Thoracic aorta (tissue), 2 donors: ENCODE data around the gene ADAMTS12. TPM values are rescaled to one million over a fixed set of nuclear protein-coding genes. Genes with fewer than 3 reads are reported as not detected.

ENCODE experiments used
- ATAC-seq: fragments of 150-250 bp; one replicate; pipeline ENCODE4 v1.8.0; 2017; ENCODE audit warnings: low read depth; ENCODE audit not compliant: insufficient number of reproducible peaks, low FRiP score
- DNase-seq: peaks from one replicate; pipeline ENCODE4 v3.0.0-alpha.2; 2020; ENCODE audit warnings: low spot score
- H3K27ac ChIP-seq, 2 donors: fragments of 200-600 bp; sonication (generic); 1 replicate in 1 of 2; 2 replicates in 1 of 2; pipeline ENCODE4 v1.5.1; 2016; ENCODE audit warnings: mild to moderate bottlenecking in 2 of 2, moderate library complexity in 2 of 2
- H3K27me3 ChIP-seq: fragments of 200-600 bp; sonication (generic); replicated peaks from 2 replicates; pipeline ENCODE4 v1.6.0; 2016; ENCODE audit warnings: mild to moderate bottlenecking; ENCODE audit not compliant: insufficient read depth
- H3K36me3 ChIP-seq: fragments of 200-600 bp; sonication (generic); one replicate; pipeline ENCODE4 v1.5.1; 2016
- H3K4me1 ChIP-seq, 2 donors: fragments of 200-600 bp; sonication (generic); 1 replicate in 1 of 2; 2 replicates in 1 of 2; pipeline versions ENCODE4 v1.5.1 to v1.6.0; 2016; ENCODE audit warnings: low read depth in 2 of 2, mild to moderate bottlenecking in 1 of 2; ENCODE audit not compliant: control insufficient read depth in 1 of 2
- H3K4me3 ChIP-seq: fragments of 200-600 bp; sonication (generic); 2 replicates; pipeline ENCODE4 v1.5.1; 2016; ENCODE audit warnings: mild to moderate bottlenecking
- H3K9me3 ChIP-seq: fragments of 200-600 bp; sonication (generic); 2 replicates; pipeline ENCODE4 v1.5.1; 2016
- total RNA-seq, 2 donors: library from RNA; depleted of rRNA; stranded (reverse); fragments of >200 nt; gene quantifications; one replicate each; pipeline versions ENCODE4 v1.1.0 to v1.2.3, GENCODE V29; 2016
- TF ChIP-seq, protein P1 (sequence below): fragments of 200-600 bp; sonication (generic); IDR thresholded peaks from one replicate; pipeline ENCODE4 v1.5.1; 2019; ENCODE audit warnings: antibody characterized with exemption

ADAMTS12 gene
- total RNA-seq, 2 donors from 2014 or later: 7.3 to 8.0 TPM

GRCh38 chr5:33659526-33660169 lies 232.1 kb downstream of the ADAMTS12 start:
- H3K4me1 ChIP-seq: no peaks in the 10 kb centered on the region
- H3K27me3 ChIP-seq: no peaks in the 10 kb centered on the region
- DNase-seq (no peak), ATAC-seq (no peak)
- no peak overlapping the region for H3K27ac ChIP-seq
- no peaks in the 10 kb centered on the region for H3K9me3 ChIP-seq
- TF ChIP-seq, protein P1, sequence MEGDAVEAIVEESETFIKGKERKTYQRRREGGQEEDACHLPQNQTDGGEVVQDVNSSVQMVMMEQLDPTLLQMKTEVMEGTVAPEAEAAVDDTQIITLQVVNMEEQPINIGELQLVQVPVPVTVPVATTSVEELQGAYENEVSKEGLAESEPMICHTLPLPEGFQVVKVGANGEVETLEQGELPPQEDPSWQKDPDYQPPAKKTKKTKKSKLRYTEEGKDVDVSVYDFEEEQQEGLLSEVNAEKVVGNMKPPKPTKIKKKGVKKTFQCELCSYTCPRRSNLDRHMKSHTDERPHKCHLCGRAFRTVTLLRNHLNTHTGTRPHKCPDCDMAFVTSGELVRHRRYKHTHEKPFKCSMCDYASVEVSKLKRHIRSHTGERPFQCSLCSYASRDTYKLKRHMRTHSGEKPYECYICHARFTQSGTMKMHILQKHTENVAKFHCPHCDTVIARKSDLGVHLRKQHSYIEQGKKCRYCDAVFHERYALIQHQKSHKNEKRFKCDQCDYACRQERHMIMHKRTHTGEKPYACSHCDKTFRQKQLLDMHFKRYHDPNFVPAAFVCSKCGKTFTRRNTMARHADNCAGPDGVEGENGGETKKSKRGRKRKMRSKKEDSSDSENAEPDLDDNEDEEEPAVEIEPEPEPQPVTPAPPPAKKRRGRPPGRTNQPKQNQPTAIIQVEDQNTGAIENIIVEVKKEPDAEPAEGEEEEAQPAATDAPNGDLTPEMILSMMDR: no peak
- H3K36me3 ChIP-seq: no peaks in the 10 kb centered on the region
- no peak overlapping the region for H3K4me3 ChIP-seq

DNA sequence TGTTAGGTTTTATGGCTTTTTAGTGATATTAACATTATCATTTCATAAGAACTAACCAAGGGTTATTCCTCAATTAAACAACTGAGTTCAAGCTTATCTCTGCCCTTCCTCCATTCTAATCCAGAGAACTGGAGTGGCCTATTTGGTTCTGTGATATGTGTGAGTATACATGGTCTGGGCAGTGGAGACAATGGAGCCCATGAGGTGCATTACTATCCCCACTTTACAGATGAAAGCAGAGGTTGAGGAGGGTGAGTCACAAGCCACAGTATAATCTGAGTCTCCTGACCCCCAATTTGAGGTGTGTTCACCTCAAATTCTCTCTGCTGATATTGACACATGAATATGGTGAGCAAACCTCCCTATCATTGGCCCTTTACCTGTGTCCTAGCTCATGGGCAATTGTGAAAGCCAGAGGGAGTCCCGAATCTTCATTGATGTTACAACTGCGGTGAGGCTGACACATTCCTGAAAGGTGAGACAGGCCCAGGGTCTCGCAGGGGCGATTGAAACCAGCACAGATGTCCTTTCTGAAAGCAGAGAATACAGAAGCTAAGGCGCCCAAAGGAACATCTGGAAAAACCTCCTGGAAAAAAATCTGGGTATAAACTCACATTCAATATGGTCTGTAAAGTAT lies 233.9 kb downstream of the ADAMTS12 start:
- no peaks in the 10 kb centered on the region for H3K4me1 ChIP-seq
- DNase-seq (no peak), ATAC-seq (no peak)
- H3K27me3 ChIP-seq: no peaks in the 10 kb centered on the region
- H3K36me3 ChIP-seq: no peaks in the 10 kb centered on the region
- TF ChIP-seq, protein P1: no peak
- H3K27ac ChIP-seq: no peak overlapping the region
- H3K4me3 ChIP-seq: no peak overlapping the region
- H3K9me3 ChIP-seq: no peaks in the 10 kb centered on the region

GRCh38 chr5:33657176-33657575 lies 234.6 kb downstream of the ADAMTS12 start:
- no peak overlapping the region for H3K4me3 ChIP-seq
- TF ChIP-seq, protein P1: no peak
- ATAC-seq (no peak), DNase-seq (no peak)
- no peak overlapping the region for H3K27ac ChIP-seq
- H3K4me1 ChIP-seq: no peaks in the 10 kb centered on the region
- no peaks in the 10 kb centered on the region for H3K36me3 ChIP-seq
- no peaks in the 10 kb centered on the region for H3K27me3 ChIP-seq
- H3K9me3 ChIP-seq: no peaks in the 10 kb centered on the region

- Histone ChIP-seq H3K27ac (no peak overlapping the region), H3K9me3 (no peaks in the 10 kb centered on the region), H3K27me3 (no peaks in the 10 kb centered on the region), H3K4me1 (no peaks in the 10 kb centered on the region), H3K36me3 (no peaks in the 10 kb centered on the region), H3K4me3 (no peak overlapping the region)
- DNase-seq: no peak
- TF ChIP-seq, protein P1: no peak
- no peak for ATAC-seq
Measured at GRCh38 chr5:33650911-33651310, 240.9 kb downstream of the ADAMTS12 start.

DNA sequence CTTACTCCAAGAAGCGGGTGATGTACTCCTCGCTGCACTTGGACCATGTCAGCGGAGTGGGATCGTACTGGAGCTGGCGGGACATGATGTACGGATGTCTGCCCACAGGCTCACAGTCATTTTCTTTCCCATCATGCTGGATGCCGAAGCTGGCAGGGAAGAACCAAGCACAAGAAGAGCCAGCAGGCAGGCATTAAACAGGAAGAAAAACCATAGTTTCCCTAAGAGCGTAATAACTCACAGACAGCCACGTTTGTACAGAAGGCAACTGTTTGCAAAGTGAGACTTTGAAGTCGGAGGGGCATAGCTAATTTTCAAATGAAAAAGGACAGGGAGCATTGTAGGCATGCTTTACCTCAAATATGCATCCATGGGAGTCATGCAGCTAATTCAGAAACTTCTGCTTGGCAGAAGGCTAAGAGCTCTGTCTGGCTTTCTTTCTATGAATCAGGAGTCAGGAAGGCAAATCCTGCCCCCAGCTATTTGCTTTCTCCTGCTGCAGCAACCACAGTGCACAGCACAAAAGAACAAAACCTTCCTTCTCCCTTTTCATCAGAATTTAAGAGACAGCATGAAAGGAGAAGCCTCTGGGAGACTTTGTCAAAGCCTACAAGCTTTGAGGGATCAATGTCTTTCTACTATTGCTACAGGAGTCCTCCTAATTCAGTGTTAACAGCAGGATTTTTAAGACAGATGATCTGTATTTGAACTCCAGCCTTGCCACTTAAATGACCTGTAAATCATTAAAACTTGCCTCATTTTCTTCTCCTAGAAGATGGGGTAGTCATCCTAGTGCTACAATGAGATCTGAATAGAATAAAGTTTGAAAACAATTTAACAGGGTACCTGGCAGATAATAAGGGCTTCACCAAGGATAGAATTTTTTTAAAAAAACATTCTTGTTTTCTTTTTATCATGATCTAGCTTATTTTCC lies 242.0 kb downstream of the ADAMTS12 start:
- Histone ChIP-seq H3K9me3 (no peaks in the 10 kb centered on the region), H3K36me3 (no peaks in the 10 kb centered on the region), H3K27ac (no peak overlapping the region), H3K27me3 (no peaks in the 10 kb centered on the region), H3K4me3 (no peak overlapping the region), H3K4me1 (no peaks in the 10 kb centered on the region)
- DNase-seq (no peak), ATAC-seq (no peak)
- TF ChIP-seq, protein P1: no peak
